Measurements from ENCODE around the gene NME8. TPM values are rescaled to one million over a fixed set of nuclear protein-coding genes. Genes with fewer than 3 reads are reported as not detected.

The NME8 gene
- total RNA-seq, 1 donor from 2014 or later, result 0.14 TPM

DNA sequence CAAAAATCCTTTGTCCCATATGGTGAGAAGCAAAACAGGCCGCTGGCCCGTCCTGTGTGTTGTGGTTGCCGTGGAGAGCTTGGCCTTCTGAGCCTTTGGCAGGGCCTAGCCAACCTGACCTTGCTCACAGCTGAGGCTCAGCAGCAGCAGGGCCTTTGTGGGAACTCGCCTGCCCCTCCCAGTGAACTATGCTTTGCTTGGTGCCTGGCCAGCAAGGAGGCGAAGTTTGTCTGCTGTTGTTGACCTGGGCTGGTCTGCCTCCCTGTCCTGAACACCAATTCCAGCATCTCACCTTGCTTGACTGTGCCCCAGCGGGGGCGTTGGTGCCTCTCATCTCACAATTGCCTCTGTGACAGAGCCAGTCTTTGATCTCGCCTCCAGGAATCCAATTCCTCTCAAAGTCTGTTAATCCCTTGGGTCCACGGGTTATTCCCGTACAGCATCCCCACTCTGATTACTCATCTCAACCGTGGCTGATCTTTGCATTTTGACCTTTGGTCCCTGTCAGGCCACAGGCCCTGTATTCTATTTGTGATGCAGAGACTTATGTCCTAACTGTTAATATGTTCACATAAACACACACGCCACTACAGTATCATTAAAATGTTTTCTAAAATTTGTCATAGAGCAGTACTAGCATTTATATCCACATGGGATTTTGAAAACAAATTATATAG lies 94.7 kb downstream of the NME8 start:
- Mint-ChIP-seq H3K4me3 (no peak overlapping the region), H3K9me3 (no peaks in the 10 kb centered on the region), H3K27me3 (no peaks in the 10 kb centered on the region), H3K27ac (peak overlapping the region; percentile 69), H3K36me3 (no peaks in the 10 kb centered on the region), H3K4me1 (ENCODE audit: unreplicated experiment) (peaks cover 21% of the 10 kb centered on the region)
- no peak for DNase-seq (ENCODE audit: extremely low spot score, unreplicated experiment)
- no peak for TF ChIP-seq CTCF (conservative IDR thresholded peaks at IDR 0.05)

DNA sequence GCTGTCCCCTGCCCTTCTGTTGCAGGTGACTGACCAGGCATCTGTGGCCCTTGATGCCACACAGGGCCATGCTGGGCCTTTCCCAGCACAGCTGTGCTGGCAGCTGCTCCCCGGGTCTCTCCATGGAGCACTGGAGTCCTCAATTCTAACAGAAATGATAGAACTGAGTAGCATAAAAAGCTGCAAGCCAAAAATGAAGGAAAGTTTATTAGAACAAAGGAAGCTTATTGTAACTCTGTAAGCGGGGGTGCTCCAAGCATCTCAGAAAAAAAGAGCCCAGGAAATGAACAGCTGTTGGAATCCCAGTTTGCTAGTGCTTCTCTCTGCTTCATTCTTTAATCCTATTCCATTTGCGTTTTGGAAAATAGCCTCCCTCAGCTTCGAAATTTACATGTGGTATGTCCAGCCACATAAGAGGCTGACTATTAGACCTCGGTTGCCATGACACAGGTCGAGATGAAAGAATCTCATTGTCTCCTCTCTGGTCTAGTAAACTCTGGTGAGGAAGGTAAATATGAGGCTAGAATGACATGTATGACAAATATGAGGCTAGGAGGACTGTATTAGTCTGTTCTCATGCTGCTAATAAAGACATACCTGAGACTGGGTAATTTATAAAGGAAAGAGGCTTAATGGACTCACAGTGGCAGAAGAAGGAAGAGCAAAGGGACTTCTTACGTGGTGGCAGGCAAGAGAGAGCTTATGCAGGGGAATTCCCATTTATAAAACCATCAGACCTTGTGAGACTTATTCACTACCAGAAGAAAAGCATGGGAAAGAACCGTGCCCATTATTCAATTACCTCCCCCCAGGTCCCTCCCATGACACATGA lies 95.7 kb downstream of the NME8 start:
- Mint-ChIP-seq H3K27me3 (no peaks in the 10 kb centered on the region), H3K4me3 (no peak overlapping the region), H3K9me3 (no peaks in the 10 kb centered on the region), H3K27ac (no peak overlapping the region), H3K4me1 (ENCODE audit: unreplicated experiment) (peaks cover 21% of the 10 kb centered on the region), H3K36me3 (no peaks in the 10 kb centered on the region)
- no peak for DNase-seq (ENCODE audit: extremely low spot score, unreplicated experiment)
- TF ChIP-seq CTCF (conservative IDR thresholded peaks at IDR 0.05), result no peak

GRCh38 chr7:37944737-37945054 lies 96.3 kb downstream of the NME8 start:
- Mint-ChIP-seq H3K4me1 (ENCODE audit: unreplicated experiment) (peaks cover 20% of the 10 kb centered on the region), H3K9me3 (no peaks in the 10 kb centered on the region), H3K27me3 (no peaks in the 10 kb centered on the region), H3K27ac (no peak overlapping the region), H3K4me3 (no peak overlapping the region), H3K36me3 (no peaks in the 10 kb centered on the region)
- no peak for TF ChIP-seq CTCF (conservative IDR thresholded peaks at IDR 0.05)
- no peak for DNase-seq (ENCODE audit: extremely low spot score, unreplicated experiment)

DNA sequence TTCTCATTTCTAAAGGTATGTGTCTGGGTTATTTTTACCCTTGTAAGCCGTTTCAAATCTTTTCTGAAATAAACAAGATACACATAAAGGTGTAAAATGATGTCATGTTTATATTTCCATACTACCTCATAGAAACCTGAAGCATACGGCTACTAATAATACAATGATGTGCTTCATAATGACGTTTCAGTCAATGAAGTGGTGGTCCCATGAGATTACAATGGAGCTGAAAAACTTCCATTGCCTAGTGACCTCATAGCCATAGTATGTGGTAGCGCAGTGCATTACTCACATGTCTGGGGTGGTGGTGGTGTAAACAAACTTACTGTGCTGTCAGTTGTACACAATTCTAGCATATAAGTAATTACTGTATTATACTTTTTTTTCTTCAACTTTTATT lies 96.9 kb downstream of the NME8 start:
- Mint-ChIP-seq H3K4me3 (no peak overlapping the region), H3K36me3 (no peaks in the 10 kb centered on the region), H3K4me1 (ENCODE audit: unreplicated experiment) (peaks cover 15% of the 10 kb centered on the region), H3K27ac (no peak overlapping the region), H3K27me3 (no peaks in the 10 kb centered on the region), H3K9me3 (no peaks in the 10 kb centered on the region)
- DNase-seq (ENCODE audit: extremely low spot score, unreplicated experiment), result no peak
- no peak for TF ChIP-seq CTCF (conservative IDR thresholded peaks at IDR 0.05)

- no peak overlapping the region for H3K4me3 Mint-ChIP-seq
- no peak for TF ChIP-seq CTCF (conservative IDR thresholded peaks at IDR 0.05)
- no peak overlapping the region for H3K27ac Mint-ChIP-seq
- no peaks in the 10 kb centered on the region for H3K27me3 Mint-ChIP-seq
- H3K4me1 Mint-ChIP-seq (ENCODE audit: unreplicated experiment), result peaks cover 15% of the 10 kb centered on the region
- no peak for DNase-seq (ENCODE audit: extremely low spot score, unreplicated experiment)
- H3K36me3 Mint-ChIP-seq, result no peaks in the 10 kb centered on the region
- H3K9me3 Mint-ChIP-seq, result no peaks in the 10 kb centered on the region
These were observed 98.9 kb downstream of the NME8 start for GRCh38 chr7:37947138-37947940.
